Upper lobe of left lung (tissue), 4 donors: ENCODE measurements around the gene SNIP1.

Experiments
- CTCF ChIP-seq, 6 experiments: fragments of 450-650 bp in 4 of 6; fragments of 200-600 bp in 2 of 6; sonication (generic) in 2 of 6; IDR thresholded peaks; one replicate each; pipeline ENCODE4 v1.5.1; 2016 to 2019; ENCODE audit warnings: antibody characterized with exemption in 6 of 6
- EP300 ChIP-seq, 4 donors: sonication (generic); formaldehyde crosslinking; IDR thresholded peaks; one replicate each; pipeline ENCODE4 v1.5.1; 2017; ENCODE audit warnings: antibody characterized with exemption in 4 of 4, control low read depth in 2 of 4
- POLR2A ChIP-seq, 4 donors: fragments of 450-650 bp; IDR thresholded peaks; one replicate each; pipeline ENCODE4 v1.5.1; 2016 to 2017; ENCODE audit warnings: antibody characterized with exemption in 4 of 4, mild to moderate bottlenecking in 2 of 4

GRCh38 chr1:37574834-37575480 lies 20.9 kb upstream of the SNIP1 start:
- no peak for TF ChIP-seq CTCF (IDR thresholded peaks at IDR 0.05)
- TF ChIP-seq EP300 (IDR thresholded peaks at IDR 0.05): no peak
- TF ChIP-seq POLR2A (IDR thresholded peaks at IDR 0.05): no peak
